ENCODE data around the gene ITGA1.

Gene ITGA1

GRCh38 chr5:52773342-52773741, 14.4 kb upstream of the ITGA1 start:
- no peak for DNase-seq

GRCh38 chr5:52774005-52774410, 13.7 kb upstream of the ITGA1 start:
- no peak for DNase-seq

DNA sequence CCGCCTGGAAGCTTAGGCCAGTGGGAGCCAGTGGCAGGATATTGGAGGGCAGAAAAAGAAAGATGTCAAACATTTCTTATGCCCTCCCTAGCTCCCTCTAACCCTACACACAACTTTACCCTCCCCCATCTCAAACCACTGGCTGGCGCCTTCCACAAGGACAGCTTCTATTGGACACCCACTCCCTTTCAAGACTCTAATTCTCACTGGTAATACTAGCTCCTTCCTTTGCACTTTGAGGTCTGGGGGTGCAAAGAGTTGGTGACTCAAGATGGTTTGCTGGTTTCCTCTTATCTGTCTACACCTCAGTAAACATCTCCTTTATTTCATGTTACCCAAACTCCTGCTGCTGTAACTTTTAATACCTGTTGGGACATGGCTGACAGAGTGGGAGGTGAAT, 11.6 kb upstream of the ITGA1 start:
- DNase-seq: no peak

GRCh38 chr5:52777186-52777585, 10.5 kb upstream of the ITGA1 start:
- no peak for DNase-seq

- no peak for DNase-seq
Measured at GRCh38 chr5:52778781-52779180, 8.9 kb upstream of the ITGA1 start.

- DNase-seq: no peak
Measured at GRCh38 chr5:52779213-52779612, 8.5 kb upstream of the ITGA1 start.

DNA sequence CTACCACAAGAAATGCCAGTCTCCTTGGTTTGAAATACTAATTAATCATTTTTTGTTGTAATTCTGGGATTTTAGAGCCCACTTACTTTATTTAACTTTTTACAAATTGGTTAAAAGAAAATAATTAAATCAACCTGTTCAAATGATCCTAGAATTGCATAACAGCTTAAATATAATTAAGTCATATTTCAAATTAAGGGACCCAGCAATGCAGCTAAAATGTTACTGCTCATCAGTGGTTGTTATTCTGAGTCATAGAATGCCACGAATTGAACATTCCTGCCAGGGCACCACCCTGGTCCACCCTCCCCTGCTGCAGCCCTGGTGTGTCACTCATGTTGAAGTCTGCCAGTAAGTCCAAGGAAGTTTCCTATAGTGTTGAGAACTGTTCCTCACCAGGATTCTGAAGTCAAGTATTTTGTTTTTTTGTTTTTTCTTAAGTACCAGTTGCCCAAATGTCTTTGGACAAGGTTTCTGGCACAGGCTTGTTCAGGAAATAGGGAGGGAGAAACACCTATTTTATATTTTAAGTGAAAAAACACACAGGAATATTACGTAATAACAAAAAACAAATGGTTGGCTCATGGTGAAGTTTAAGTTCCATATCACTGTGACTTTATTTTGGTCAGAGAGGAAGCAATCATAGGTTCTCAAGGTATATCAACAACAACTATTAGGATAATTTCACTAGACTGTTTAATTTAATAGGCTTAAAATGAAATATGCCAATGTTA, 4.3 kb upstream of the ITGA1 start:
- DNase-seq: no peak

DNA sequence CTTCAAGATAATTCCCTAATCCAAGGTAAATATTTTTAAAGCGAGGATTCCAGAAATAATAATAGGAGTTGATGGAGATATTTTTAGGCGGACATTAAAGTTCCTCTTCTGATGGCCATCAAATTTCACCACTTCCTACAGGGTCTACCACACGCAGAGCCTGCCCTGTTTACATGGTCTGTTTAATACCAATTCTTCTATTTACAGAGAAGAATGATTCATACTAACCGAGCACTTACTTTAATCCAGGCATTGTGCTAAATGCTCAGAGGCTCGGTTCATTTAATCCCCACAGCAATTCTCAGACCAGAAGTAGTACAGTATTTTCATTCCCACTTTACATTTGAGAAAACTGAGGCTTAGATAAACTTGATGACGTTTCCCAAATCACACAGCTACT, 3.0 kb upstream of the ITGA1 start:
- DNase-seq: no peak

DNA sequence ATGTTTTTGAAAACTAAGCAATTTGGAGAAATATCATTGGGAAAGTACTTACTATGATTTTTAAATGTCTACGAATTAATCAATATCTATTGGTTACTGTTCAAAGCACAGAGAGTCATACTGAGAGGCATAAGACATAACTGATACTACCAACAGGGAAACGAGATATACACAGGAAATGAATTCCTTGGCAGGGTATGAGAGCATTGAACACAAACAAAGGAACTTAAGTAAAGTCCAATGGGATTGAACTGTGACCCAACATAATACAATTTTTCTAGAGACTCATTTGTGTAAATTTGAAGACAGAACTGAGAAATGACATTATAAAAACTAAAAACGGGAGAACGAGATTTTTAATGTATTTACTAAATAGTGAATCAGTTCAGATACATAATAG, 1.3 kb upstream of the ITGA1 start:
- no peak for DNase-seq

- no peak for DNase-seq
Measured at GRCh38 chr5:52786949-52787599, 642 bp upstream of the ITGA1 start.

DNA sequence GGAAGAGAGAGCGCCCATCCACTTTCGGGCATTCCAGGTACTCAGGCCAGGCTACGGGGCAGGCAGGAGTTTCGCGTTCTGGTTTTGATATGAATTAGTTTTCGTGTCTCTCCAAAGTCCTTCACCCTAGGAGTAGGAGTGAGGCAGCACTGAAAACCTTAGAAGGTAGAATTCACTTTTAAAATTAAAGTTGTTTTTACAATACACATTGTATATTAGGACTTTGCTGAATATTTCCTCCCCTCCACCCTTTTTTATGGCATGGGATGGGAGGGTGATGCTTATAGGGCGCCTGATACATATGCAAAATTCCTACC, 747 bp downstream of the ITGA1 start:
- no peak for DNase-seq

DNA sequence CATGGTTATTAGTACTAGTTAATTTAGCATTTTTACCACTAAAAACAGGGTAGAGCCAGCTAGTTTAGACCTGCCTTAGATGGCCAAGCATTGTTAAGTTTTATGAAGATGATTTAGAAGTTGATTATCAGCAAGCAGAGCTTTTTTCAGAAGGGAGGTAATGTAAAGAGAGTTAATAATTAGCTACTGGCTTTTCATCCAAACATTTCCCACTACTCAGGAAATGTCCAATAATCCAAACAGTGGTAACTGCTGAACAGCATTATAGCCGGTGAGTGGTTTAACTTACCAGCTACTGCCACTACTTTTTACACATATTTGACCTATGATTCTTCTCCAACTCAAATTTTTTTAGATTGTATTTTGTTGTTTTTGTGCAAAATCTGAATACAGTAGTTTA, 1.7 kb downstream of the ITGA1 start:
- DNase-seq: no peak

- no peak for DNase-seq
Measured at GRCh38 chr5:52789851-52790250, 2.1 kb downstream of the ITGA1 start.

DNA sequence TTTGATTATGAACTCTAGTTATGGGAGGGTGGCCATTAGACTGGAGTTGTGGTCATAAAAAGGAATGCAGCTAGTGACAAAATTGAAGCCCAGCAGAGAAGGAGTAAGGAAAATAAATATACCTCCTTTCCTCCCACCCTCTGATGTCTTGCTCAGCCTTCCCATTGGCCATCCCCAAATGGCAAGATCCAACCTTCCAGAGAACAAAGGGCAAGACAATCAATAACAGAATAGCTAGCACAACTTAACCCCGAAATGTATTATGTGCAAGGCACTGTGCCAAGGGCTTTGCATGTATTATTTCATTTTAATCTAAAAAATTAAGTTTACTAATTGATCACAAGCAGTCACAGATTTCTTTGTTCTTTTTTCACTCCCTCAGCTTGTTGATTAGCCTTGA, 3.6 kb downstream of the ITGA1 start:
- no peak for DNase-seq

- no peak for DNase-seq
Measured at GRCh38 chr5:52794519-52794918, 6.8 kb downstream of the ITGA1 start.

GRCh38 chr5:52796031-52796430, 8.3 kb downstream of the ITGA1 start:
- DNase-seq: no peak

DNA sequence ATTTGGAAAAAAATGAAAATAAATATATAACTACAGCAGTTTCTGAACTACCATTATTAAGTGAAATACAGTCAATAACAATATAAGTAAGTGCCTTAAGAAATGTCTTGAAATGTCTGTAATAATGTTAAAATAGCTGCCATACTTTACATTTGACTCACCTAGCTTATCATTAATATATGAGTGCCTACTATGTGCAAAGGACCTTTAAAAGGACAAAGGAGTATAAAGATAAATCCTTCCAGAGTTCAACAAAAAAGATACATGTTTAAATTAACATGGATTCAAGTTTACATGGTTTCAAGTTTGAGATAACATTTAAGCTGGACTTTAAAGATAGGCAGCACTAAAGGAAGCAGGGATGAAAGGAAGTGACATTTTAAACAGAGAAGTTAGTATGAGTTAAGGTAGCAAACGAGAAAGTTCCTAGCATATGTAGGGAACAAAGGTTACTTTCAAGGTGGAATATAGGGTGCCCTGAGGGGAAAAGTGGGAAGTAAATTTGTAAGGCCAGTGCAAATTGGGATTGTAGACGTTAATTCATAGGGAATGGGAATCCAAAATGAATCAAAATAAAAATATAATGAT, 8.9 kb downstream of the ITGA1 start:
- no peak for DNase-seq

GRCh38 chr5:52798938-52799337, 11.2 kb downstream of the ITGA1 start:
- DNase-seq: no peak

DNA sequence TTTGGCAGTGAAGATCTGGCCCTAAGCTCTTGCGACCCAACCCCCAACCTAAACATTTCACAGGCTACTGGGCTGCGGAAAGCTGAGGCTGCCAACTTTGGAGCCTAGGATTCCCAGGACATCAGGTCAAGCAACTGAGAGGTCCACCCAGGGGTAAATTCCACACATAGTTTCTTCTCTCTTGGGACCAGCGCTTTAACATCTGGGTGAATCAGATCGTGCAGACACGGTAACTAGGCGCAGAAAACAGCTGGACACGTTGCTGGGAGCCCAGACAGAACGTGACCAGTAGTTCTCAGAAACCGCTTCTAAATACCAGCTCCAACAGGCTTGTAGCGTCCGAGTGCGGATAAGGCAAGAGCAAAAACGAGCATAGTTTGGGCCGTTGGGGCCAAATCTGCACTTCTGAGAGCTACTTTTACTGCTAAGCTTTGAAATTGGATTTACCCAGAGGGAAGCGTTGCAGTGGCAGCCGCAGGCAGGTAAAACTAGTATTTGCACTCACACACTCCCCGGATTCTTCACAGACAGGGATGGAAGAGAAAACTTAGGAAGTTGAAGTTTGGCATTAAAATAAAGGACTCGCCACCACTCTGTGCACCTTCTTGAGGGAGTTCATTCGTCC, 11.8 kb downstream of the ITGA1 start:
- DNase-seq: no peak

- peak; percentile 73 for DNase-seq
Measured at GRCh38 chr5:52799983-52800393, 12.3 kb downstream of the ITGA1 start.

DNA sequence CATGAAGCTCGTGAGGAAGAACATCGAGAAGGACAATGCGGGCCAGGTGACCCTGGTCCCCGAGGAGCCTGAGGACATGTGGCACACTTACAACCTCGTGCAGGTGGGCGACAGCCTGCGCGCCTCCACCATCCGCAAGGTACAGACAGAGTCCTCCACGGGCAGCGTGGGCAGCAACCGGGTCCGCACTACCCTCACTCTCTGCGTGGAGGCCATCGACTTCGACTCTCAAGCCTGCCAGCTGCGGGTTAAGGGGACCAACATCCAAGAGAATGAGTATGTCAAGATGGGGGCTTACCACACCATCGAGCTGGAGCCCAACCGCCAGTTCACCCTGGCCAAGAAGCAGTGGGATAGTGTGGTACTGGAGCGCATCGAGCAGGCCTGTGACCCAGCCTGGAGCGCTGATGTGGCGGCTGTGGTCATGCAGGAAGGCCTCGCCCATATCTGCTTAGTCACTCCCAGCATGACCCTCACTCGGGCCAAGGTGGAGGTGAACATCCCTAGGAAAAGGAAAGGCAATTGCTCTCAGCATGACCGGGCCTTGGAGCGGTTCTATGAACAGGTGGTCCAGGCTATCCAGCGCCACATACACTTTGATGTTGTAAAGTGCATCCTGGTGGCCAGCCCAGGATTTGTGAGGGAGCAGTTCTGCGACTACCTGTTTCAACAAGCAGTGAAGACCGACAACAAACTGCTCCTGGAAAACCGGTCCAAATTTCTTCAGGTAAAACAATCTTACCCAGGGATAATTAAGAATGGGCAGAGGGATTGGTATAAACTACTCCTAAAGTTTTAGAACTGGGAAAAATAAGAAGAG, 12.9 kb downstream of the ITGA1 start:
- DNase-seq: no peak

DNA sequence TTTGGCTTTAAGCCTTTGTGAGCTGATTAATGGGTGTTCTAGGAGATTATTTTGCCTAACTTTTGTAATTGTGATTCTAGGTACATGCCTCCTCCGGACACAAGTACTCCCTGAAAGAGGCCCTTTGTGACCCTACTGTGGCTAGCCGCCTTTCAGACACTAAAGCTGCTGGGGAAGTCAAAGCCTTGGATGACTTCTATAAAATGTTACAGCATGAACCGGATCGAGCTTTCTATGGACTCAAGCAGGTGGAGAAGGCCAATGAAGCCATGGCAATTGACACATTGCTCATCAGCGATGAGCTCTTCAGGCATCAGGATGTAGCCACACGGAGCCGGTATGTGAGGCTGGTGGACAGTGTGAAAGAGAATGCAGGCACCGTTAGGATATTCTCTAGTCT, 13.6 kb downstream of the ITGA1 start:
- no peak for DNase-seq

DNA sequence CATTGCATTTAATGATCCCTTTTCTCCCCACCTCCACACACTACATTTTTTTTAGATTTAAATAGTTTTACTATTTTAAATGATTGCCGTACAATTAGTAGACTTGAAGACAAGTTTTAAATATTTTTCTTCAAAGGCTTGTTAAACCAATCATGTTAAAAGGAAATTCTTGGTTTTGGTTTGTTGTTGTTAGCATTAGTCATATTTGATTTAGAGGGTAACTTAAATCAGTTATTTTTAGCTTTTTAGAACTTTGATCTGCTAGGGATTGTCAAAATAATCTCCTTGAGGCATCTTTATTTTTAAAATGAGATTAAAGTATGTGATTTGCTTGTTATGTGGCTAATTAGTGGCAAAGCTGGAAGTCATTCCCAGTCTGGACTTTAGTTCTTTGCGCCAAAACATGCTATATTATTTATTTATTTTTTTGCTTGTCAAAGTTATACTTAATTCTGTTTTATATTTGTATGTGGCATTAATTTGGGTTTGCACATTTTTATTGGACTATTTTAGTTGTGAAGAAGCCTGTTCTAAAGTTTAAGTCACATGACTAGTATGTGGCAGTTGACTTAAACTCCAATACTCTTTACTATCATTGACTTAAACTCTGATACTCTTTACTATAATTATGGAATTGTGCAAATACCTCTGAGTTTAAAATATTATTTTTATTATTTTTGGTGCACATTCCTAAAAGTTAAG, 14.7 kb downstream of the ITGA1 start:
- no peak for DNase-seq

Measured in NCI-H1105 (cell line).